GOT3 (cell line): ENCODE measurements around the gene RNU6-9.
"Not testable (repeated sequence)": the region's sequence is repeated elsewhere in the genome, so short reads cannot be mapped to it uniquely, and the experiment has no call there.

Experiments
- DNase-seq: peaks from one replicate; lab custom pipeline; 2025; ENCODE audit warnings: mixed read lengths; lab: John Stamatoyannopoulos, UW

RNU6-9 gene

DNA sequence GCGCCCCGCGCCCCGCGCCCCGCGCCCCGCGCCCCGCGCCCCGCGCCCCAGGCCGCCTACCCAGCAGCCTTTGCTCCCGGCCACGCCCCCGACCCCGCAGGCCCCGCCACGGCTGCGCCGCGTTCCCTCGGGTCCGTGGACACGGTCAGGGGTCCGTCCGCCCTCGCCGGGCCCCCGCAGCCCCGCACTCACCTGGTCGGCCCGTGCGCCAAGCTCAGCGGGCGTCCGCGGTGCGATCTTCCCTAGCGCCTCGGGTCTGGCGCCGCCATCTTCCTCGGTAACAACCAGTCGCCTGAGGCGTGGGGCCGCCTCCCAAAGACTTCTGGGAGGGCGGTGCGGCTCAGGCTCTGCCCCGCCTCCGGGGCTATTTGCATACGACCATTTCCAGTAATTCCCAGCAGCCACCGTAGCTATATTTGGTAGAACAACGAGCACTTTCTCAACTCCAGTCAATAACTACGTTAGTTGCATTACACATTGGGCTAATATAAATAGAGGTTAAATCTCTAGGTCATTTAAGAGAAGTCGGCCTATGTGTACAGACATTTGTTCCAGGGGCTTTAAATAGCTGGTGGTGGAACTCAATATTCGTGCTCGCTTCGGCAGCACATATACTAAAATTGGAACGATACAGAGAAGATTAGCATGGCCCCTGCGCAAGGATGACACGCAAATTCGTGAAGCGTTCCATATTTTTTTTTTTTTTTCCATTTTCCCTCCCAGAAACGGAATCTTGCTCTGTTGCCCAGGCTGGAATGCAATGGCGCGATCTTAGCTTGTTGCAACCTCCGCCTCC, at the start of gene RNU6-9, which contains the start of gene MED16:
RNU6-9 (plus strand) TSS at position 591 of the 796 bp plus-strand sequence.
MED16 (minus strand) TSS at position 294 of the 796 bp plus-strand sequence. CDS start 2,056 bp downstream, outside the sequence.
- DNase-seq = peak; percentile 69

DNA sequence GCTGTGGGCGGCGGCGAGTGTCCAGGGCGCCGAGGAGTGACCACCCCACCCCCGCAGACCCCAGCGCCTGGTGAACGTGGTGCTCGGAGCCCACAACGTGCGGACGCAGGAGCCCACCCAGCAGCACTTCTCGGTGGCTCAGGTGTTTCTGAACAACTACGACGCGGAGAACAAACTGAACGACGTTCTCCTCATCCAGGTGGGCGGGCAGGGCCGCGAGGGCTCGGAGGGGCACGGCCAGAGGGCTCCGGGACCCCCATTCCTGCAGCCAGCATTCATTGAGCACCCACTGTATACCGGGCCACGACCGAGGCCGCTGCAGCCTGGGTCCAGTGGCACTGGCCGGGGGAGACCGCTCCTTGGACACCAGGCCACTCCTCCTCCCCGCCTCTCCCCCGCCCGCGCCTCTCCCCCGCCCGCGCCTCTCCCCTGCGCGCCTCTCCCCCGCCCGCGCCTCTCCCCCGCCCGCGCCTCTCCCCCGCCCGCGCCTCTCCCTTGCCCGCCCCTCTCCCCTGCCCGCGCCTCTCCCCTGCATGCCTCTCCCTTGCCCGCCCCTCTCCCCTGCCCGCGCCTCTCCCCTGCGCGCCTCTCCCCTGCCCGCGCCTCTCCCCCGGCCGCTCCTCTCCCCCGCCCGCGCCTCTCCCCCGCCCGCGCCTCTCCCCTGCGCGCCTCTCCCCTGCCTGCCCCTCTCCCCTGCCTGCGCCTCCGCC, 49.3 kb upstream of the RNU6-9 start:
- no peak for DNase-seq

DNA sequence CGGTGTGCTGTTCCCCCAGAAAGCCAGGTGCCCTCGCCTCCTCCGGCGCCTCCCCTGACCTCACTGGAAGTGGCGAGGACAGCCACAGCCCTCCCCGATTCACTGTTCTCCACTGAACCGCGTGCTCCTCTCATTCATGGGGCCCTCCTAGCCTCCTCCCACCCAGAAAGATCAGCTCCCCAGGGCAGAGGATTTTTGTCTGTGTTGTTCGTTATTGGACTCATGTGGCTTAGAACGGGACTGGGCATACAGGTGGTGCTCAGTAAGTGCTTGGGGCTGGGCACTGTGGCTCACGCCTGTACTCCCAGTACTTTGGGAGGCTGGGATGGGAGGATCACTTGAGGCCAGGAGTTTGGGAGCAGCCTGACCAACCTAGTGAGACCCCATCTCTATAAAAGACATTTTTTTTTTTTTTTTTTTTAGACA, 48.7 kb upstream of the RNU6-9 start:
- no peak for DNase-seq

DNA sequence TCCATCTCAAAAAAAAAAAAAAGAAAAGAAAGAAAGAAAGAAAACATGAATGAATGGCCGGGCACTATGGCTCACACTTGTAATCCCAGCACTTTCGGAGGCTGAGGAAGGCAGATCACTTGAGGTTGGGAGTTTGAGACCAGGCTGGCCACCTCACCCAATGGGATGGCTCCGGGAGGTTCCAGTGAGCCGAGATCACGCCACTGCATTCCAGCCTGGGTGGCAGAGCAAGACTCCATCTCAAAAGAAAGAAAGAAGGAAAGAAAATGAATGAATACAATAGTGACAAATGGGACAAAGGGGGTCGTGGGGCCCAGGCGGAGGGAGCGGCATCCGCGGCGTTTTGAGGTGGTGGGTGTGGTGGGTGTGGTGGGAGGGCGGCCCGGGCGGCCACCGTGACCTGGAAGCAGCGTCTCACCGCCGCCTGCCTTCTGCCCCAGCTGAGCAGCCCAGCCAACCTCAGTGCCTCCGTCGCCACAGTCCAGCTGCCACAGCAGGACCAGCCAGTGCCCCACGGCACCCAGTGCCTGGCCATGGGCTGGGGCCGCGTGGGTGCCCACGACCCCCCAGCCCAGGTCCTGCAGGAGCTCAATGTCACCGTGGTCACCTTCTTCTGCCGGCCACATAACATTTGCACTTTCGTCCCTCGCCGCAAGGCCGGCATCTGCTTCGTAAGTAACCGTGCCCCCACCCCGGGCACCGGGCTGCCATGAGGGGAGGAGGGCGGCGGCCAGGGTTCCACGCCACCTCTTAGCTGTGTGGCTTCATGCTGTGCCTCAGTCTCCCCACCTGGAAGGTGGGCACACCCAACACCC, 47.4 kb upstream of the RNU6-9 start:
- DNase-seq = no peak

DNA sequence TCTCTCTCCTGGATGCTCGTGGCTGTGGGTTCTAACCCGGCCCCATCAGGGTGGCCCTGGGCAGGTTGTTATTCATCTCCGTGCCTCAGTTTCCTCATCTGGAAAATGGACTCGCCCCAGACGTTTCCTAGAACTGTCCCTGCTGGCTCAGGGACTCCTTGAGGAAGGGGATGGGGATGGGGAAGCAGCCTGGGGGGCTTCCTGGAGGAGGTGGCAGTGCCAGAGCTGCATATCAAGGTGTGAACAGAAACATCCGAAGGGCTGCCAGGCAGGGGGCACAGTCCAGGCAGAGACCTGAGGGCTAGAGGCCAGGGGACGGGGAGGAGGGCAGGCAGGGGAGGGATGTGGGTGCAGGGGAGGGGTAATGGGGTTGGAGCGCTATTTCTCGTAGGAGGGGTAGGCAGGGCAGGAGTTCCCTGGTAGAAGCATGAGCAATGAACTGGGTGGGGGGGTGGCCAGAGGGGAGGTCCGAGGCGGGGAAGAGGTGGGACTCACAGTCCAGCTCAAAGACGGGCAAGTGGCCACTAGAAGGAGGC, 44.8 kb upstream of the RNU6-9 start:
- DNase-seq = no peak

DNA sequence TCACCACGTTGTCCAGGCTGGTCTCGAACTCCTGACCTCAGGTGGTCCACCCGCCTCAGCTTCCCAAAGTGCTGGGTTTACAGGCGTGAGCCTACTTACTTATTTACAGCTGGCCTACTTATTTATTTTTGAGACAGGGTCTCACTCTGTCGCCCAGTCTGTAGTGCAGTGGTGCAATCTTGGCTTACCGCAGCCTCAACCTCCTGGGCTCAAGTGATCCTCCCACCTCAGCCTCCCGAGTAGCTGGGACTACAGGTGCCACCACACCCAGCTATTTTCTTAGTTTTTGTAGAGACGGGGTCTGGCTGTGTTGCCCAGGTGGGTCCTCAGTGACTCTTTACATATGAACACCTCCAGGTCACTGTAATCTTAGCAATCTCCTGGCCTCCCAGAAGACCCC, 44.1 kb upstream of the RNU6-9 start:
- DNase-seq = not testable (repeated sequence)

DNA sequence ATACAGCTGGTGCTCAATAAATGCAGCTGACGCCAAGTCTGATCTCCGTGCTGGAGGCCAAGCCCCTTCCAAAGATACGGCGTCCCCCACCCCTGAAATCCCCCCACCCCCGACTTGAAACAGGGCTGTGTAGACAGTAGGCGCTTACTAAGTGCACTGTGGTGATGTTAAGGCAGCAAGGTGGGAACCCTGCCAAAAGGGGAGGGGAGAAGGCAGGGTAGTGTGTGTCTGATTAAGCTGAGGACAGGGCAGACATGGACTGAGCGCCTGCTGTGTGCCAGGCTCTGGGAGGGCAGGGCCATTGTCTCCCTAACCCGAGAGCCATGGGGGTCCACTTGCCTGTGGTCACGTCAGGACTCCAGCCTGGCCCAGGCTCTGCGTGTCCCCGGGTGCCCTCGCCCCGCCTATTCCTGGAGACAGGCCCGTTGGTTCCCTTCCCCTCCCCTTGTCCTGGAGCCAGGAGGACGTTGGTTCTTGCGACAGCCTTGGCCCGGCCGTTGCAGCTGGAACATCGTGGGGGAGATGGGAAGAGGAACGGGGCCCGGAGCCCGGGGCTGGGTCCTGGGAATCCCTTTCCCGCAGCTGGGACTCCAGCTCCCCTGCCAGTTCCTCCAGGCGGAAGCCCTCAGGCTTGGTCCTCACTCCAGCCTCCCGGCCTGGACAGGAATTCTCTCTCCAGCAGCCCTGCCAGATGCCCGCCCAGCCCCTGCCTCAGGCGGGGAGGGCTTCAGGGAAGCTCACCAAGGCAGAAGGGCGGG, 42.9 kb upstream of the RNU6-9 start:
- peak; percentile 43 for DNase-seq

DNA sequence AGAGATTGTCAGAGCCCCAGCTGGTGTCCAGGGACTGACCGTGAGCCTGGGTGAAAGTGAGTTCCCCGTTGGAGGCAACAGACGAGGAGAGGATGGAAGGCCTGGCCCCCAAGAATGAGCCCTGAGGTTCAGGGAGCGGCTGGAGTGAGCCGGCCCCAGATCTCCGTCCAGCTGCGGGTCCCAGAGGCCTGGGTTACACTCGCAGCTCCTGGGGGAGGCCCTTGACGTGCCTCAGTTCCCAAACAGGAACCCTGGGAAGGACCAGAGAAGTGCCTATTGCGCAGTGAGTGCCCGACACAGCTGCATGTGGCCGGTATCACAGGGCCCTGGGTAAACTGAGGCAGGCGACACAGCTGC, 42.3 kb upstream of the RNU6-9 start:
- DNase-seq = no peak

GRCh38 chr19:852136-853013, 40.9 kb upstream of the RNU6-9 start, which contains the start of gene ELANE:
ELANE (plus strand) TSS chr19:852303; CDS start chr19:852329, 26 bp downstream.
- no peak for DNase-seq

DNA sequence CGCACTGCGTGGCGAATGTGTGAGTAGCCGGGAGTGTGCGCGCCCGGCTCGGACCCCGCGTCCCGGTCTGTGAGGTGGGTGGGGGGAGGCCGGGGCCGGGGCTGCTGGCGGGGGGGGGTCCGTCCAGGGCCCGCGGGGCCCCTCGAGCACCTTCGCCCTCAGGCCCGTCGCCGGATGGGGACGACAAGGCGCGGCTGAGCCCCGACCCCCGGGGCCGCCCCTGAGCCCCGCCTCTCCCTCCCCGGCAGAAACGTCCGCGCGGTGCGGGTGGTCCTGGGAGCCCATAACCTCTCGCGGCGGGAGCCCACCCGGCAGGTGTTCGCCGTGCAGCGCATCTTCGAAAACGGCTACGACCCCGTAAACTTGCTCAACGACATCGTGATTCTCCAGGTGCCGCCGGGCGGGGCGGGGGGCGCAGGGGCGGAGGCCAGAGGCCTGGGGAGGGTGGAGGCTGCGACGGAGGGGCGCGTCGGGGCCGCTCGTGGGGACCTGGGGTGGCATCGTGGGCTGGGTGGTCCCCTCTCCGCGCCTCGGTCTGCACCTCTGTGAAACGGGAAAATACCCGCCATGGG, 40.2 kb upstream of the RNU6-9 start:
- DNase-seq = no peak

- not testable (repeated sequence) for DNase-seq
Measured at GRCh38 chr19:853614-854220, 39.6 kb upstream of the RNU6-9 start.

- DNase-seq = no peak
Measured at GRCh38 chr19:854549-854948, 38.7 kb upstream of the RNU6-9 start.

DNA sequence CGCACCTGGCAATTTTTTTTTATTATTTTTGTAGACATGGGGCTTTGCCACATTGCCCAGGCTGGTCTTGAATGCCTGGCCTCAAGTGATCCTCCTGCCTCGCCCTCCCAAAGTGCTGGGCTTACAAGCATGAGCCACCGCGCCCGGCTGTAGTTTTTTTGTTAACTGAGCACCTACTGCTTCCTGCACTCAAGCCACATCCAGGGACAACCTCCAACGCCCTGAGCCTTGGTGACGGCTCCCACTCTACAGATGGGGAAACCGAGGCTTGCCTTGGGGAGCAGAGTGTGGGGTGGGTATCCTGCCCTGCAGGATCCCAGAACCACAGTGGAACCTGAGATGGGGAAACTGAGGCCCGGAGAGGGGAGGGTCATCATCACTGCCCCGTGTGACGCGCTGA, 38.1 kb upstream of the RNU6-9 start:
- DNase-seq = no peak

- DNase-seq = no peak
Measured at GRCh38 chr19:855566-856120, 37.6 kb upstream of the RNU6-9 start.

DNA sequence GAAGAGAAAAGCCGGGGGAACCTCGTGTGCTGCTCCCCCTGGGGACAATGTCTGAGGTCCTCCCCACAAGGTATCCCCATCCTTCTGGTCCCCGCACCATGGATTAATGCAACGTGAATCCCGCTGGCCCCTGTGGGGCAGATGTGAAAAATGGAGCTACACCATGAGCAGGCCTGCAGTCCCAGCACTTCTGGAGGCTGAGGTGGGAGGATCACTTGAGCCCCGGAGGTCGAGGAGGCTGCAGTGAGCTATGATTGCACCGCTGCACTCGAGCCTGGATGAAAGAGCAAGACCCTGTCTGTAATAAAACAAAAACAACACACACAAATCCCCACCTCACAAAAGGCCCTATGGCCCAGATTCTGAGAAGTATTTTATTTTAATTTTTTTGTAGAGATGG, 35.0 kb upstream of the RNU6-9 start:
- DNase-seq = no peak

- no peak for DNase-seq
Measured at GRCh38 chr19:858868-859843, 34.1 kb upstream of the RNU6-9 start, which contains the start of gene CFD. CFD (plus strand) TSS chr19:859664; CDS start chr19:859690, 26 bp downstream.

- no peak for DNase-seq
Measured at GRCh38 chr19:861141-861755, 32.0 kb upstream of the RNU6-9 start.
